A549 (cell line): Measurements from ENCODE around the gene PLEKHB1. TPM values are rescaled to one million over a fixed set of nuclear protein-coding genes. Genes with fewer than 3 reads are reported as not detected.

Experiments used
- ATAC-seq, 2 experiments: fragments of 200-7000 bp in 1 of 2; fragments of >200 bp in 1 of 2; cut with Nextera tagmentation in 1 of 2; cut with Tn5 transposase in 1 of 2; 3 replicates each; pipeline versions ENCODE4 v1.8.0 to v1.9.1; 2018 to 2020; ENCODE audit warnings: mild to moderate bottlenecking in 1 of 2, moderate library complexity in 1 of 2
- CTCF ChIA-PET: fragments of 300-600 bp; sonication (Branson Sonifier 250); formaldehyde crosslinking; extraction: SDS; loops from one replicate; lab custom pipeline; 2021; ENCODE audit warnings: antibody characterized with exemption, inconsistent platforms; lab: Yijun Ruan, JAX
- POLR2A ChIA-PET: fragments of 350-600 bp; formaldehyde crosslinking; extraction: SDS; loops from one replicate; lab custom pipeline; 2021; ENCODE audit warnings: antibody characterized with exemption, inconsistent platforms; lab: Yijun Ruan, JAX
- DNase-seq, 2 experiments: peaks; one replicate each; pipeline versions ENCODE4 v3.0.0 to v3.0.0-alpha.2; 2011 to 2016; ENCODE audit warnings: low read depth in 1 of 2, low spot score in 1 of 2
- FAIRE-seq: peaks from 2 replicates; lab custom pipeline; 2011; peaks lifted over from hg19 to GRCh38; lab: Jason Lieb, UNC
- H3K27ac ChIP-seq, 2 experiments: fragments of >200 bp; sonication (Bioruptor Twin); formaldehyde crosslinking; 3 replicates each; pipeline ENCODE4 v1.5.1; 2016 to 2017
- H3K4me1 ChIP-seq: fragments of >200 bp; sonication (Bioruptor Twin); formaldehyde crosslinking; 3 replicates; pipeline ENCODE4 v1.6.1; 2016
- H3K4me2 ChIP-seq: fragments of >200 bp; sonication (Bioruptor Twin); formaldehyde crosslinking; 3 replicates; pipeline ENCODE4 v1.6.1; 2016
- H3K4me3 ChIP-seq: fragments of >200 bp; sonication (Bioruptor Twin); formaldehyde crosslinking; 3 replicates; pipeline ENCODE4 v1.5.1; 2016
- H3K9me3 ChIP-seq: fragments of >200 bp; sonication (Bioruptor Twin); formaldehyde crosslinking; 3 replicates; pipeline ENCODE4 v1.6.1; 2016
- ATOH8 ChIP-seq: fragments of 250-450 bp; sonication (Bioruptor Pico); IDR thresholded peaks from 2 replicates; pipeline ENCODE4 v1.5.0; 2020; ENCODE audit warnings: low read depth, mild to moderate bottlenecking, moderate library complexity
- CBX2 ChIP-seq: fragments of 200-600 bp; sonication (generic); IDR thresholded peaks from 2 replicates; pipeline ENCODE4 v1.6.1; 2016; ENCODE audit warnings: low read depth, mild to moderate bottlenecking, borderline replicate concordance
- CEBPB ChIP-seq, 2 experiments: fragments of >200 bp in 1 of 2; sonication (Bioruptor Twin) in 1 of 2; formaldehyde crosslinking in 1 of 2; IDR thresholded peaks; 2 replicates each; pipeline ENCODE4 v1.6.1; 2012 to 2016
- CHD2 ChIP-seq: fragments of 150-350 bp; IDR thresholded peaks from 2 replicates; pipeline ENCODE4 v1.6.1; 2014; ENCODE audit warnings: low read length; ENCODE audit not compliant: partially characterized antibody
- E2F6 ChIP-seq: IDR thresholded peaks from 2 replicates; pipeline ENCODE4 v1.6.1; 2012; ENCODE audit warnings: low read depth, borderline replicate concordance
- EHF ChIP-seq: fragments of 250-450 bp; sonication (Bioruptor Pico); IDR thresholded peaks from 2 replicates; pipeline ENCODE4 v1.5.0; 2020; ENCODE audit warnings: mild to moderate bottlenecking
- EHMT2 ChIP-seq: fragments of 200-600 bp; sonication (generic); IDR thresholded peaks from 2 replicates; pipeline ENCODE4 v1.6.1; 2016; ENCODE audit warnings: antibody characterized with exemption, low read depth, mild to moderate bottlenecking, moderate library complexity
- ELK1 ChIP-seq: fragments of 150-350 bp; IDR thresholded peaks from 2 replicates; pipeline ENCODE4 v1.6.1; 2014; ENCODE audit warnings: low read depth, mild to moderate bottlenecking, low read length
- EP300 ChIP-seq, 2 experiments: fragments of >200 bp; sonication (Bioruptor Twin); formaldehyde crosslinking; IDR thresholded peaks; 2 replicates in 1 of 2; 3 replicates in 1 of 2; pipeline ENCODE4 v1.6.1; 2016 to 2017
- FOSL2 ChIP-seq, 2 experiments: fragments of 450-650 bp in 1 of 2; fragments of >200 bp in 1 of 2; sonication (Bioruptor Twin) in 1 of 2; formaldehyde crosslinking; IDR thresholded peaks; 2 replicates each; pipeline versions ENCODE4 v1.5.0 to v1.6.1; 2016 to 2020; ENCODE audit warnings: mild to moderate bottlenecking in 1 of 2, moderate library complexity in 1 of 2
- GATA3 ChIP-seq: IDR thresholded peaks from 2 replicates; pipeline ENCODE4 v1.6.1; 2012; ENCODE audit warnings: borderline replicate concordance
- HES2 ChIP-seq: fragments of >200 bp; sonication (Bioruptor Twin); formaldehyde crosslinking; IDR thresholded peaks from 2 replicates; pipeline ENCODE4 v1.6.1; 2016
- HOXB13 ChIP-seq: fragments of 250-450 bp; sonication (Bioruptor Pico); IDR thresholded peaks from 2 replicates; pipeline ENCODE4 v1.5.0; 2020; ENCODE audit warnings: low read depth, mild to moderate bottlenecking, moderate library complexity
- MAFK ChIP-seq: fragments of 450-650 bp; IDR thresholded peaks from 2 replicates; pipeline ENCODE4 v1.6.1; 2014; ENCODE audit not compliant: partially characterized antibody
- MAX ChIP-seq: IDR thresholded peaks from 2 replicates; pipeline ENCODE4 v1.6.1; 2012
- MYC ChIP-seq: IDR thresholded peaks from 2 replicates; pipeline ENCODE4 v1.6.1; 2012; ENCODE audit warnings: mild to moderate bottlenecking, inconsistent platforms, low read length, improper control_type of control experiment, borderline replicate concordance
- NFE2L2 ChIP-seq: fragments of 150-350 bp; conservative IDR thresholded peaks from 2 replicates; pipeline ENCODE4 v1.6.1; 2014; ENCODE audit warnings: low read length
- NPAS2 ChIP-seq: fragments of 250-450 bp; sonication (Bioruptor Pico); IDR thresholded peaks from 2 replicates; pipeline ENCODE4 v1.8.0; 2022; ENCODE audit warnings: mild to moderate bottlenecking, moderate library complexity, borderline replicate concordance
- POLR2AphosphoS2 ChIP-seq: conservative IDR thresholded peaks from 2 replicates; pipeline ENCODE4 v1.6.1; 2012; ENCODE audit warnings: low read length, improper control_type of control experiment, inconsistent platforms
- RARB ChIP-seq: fragments of 250-450 bp; sonication (Bioruptor Pico); IDR thresholded peaks from 2 replicates; pipeline ENCODE4 v1.8.0; 2021; ENCODE audit warnings: mild to moderate bottlenecking, moderate library complexity
- RCOR1 ChIP-seq: fragments of 150-350 bp; IDR thresholded peaks from 2 replicates; pipeline ENCODE4 v1.6.1; 2014; ENCODE audit warnings: antibody characterized with exemption, low read length, low read depth
- REST ChIP-seq: fragments of 200-600 bp; sonication (generic); IDR thresholded peaks from 2 replicates; pipeline ENCODE4 v1.6.1; 2016; ENCODE audit warnings: antibody characterized with exemption, mild to moderate bottlenecking, moderate library complexity
- RNF2 ChIP-seq: fragments of 200-600 bp; sonication (generic); IDR thresholded peaks from 2 replicates; pipeline ENCODE4 v1.6.1; 2016; ENCODE audit warnings: low read depth, mild to moderate bottlenecking, antibody characterized with exemption, moderate library complexity, borderline replicate concordance
- SMC3 ChIP-seq: fragments of >200 bp; sonication (Bioruptor Twin); formaldehyde crosslinking; IDR thresholded peaks from 3 replicates; pipeline ENCODE4 v1.6.1; 2018; ENCODE audit warnings: inconsistent platforms
- SREBF2 ChIP-seq: fragments of 450-650 bp; IDR thresholded peaks from 2 replicates; pipeline ENCODE4 v1.6.1; 2014; ENCODE audit warnings: mild to moderate bottlenecking, moderate library complexity
- TFCP2L1 ChIP-seq: fragments of 250-450 bp; sonication (Bioruptor Pico); IDR thresholded peaks from 2 replicates; pipeline ENCODE4 v1.5.0; 2021; ENCODE audit warnings: mild to moderate bottlenecking
- USF2 ChIP-seq: fragments of 450-650 bp; IDR thresholded peaks from 2 replicates; pipeline ENCODE4 v1.6.1; 2014; ENCODE audit warnings: antibody characterized with exemption
- ZFP36 ChIP-seq: fragments of 450-650 bp; IDR thresholded peaks from 2 replicates; pipeline ENCODE4 v1.6.1; 2014; ENCODE audit warnings: borderline replicate concordance; ENCODE audit not compliant: partially characterized antibody
- ZNF302 ChIP-seq: fragments of 250-450 bp; sonication (Bioruptor Pico); IDR thresholded peaks from 2 replicates; pipeline ENCODE4 v1.9.0; 2021; ENCODE audit warnings: inconsistent platforms, mild to moderate bottlenecking, moderate library complexity
- WGBS: methylation state at CpG from one replicate; pipeline ENCODE4 v1.1.6; 2017; ENCODE audit errors: missing lambda C conversion rate; 5-methylcytosine and 5-hydroxymethylcytosine counted together
- polyA plus RNA-seq, 4 experiments: library from polyadenylated mRNA; depleted of rRNA in 3 of 4; stranded (reverse); fragments of >200 nt; fragmentation: RNase III in 1 of 4; extraction: RNeasy Plus Mini Kit Qiagen cat#74134 plus additional on column Dnase treatment in 1 of 4; gene quantifications; 2 replicates in 3 of 4; 3 replicates in 1 of 4; pipeline ENCODE4 v1.2.3, GENCODE V29; 2011 to 2017

The PLEKHB1 gene
- polyA plus RNA-seq, 2 of the 4 experiments (the other 2 are of a cell fraction) = 0.97 to 1.1 TPM

GRCh38 chr11:73650400-73650799, 4.0 kb downstream of the PLEKHB1 start:
- H3K9me3 ChIP-seq = no peaks in the 10 kb centered on the region
- TF ChIP-seq E2F6 = no peak
- TF ChIP-seq CEBPB (IDR thresholded peaks at IDR 0.05) = no peak
- no peak for TF ChIP-seq SMC3
- no peak for TF ChIP-seq HES2
- no peak for TF ChIP-seq MAX
- no peak for TF ChIP-seq TFCP2L1 (CRISPR knock-in tag)
- no peak for TF ChIP-seq MYC
- no peak for TF ChIP-seq USF2
- TF ChIP-seq CHD2 = no peak
- no peak for TF ChIP-seq ELK1
- TF ChIP-seq MAFK = no peak
- no peak for TF ChIP-seq EHMT2
- no peak for TF ChIP-seq FOSL2 (IDR thresholded peaks at IDR 0.05)
- no peak for TF ChIP-seq FOSL2 (CRISPR knock-in tag; IDR thresholded peaks at IDR 0.05)
- no peak for TF ChIP-seq EHF
- POLR2A ChIA-PET = no interaction called here
- H3K4me3 ChIP-seq = no peak overlapping the region
- no peaks in the 10 kb centered on the region for H3K4me1 ChIP-seq
- no peak overlapping the region for H3K27ac ChIP-seq
- no peak for FAIRE-seq
- H3K4me2 ChIP-seq = no peak overlapping the region
- no peak for ATAC-seq
- 80% methylated on average over 14 of the region's 14 CpGs for WGBS
- CTCF ChIA-PET = interaction anchor here (0.9 to 8.7 kb wide), 3 partner anchors 11 to 170 kb away, joined by 3 to 81 read pairs (median 8); no protein-coding TSS in a partner anchor
- DNase-seq = no peak

- ChIA-PET POLR2A (no interaction called here), CTCF (interaction anchor here (1.8 to 8.7 kb wide), 2 partner anchors 10 to 25 kb away, joined by 8 to 81 read pairs; no protein-coding TSS in a partner anchor)
- no peak overlapping the region for H3K27ac ChIP-seq
- H3K4me1 ChIP-seq = no peaks in the 10 kb centered on the region
- no peak overlapping the region for H3K4me2 ChIP-seq
- WGBS = 80% methylated on average over 5 of the region's 5 CpGs
- TF ChIP-seq ZNF302 (CRISPR knock-in tag) = no peak
- TF ChIP-seq HOXB13 (CRISPR knock-in tag) = no peak
- no peak for TF ChIP-seq ZFP36
- no peak for TF ChIP-seq NPAS2 (CRISPR knock-in tag)
- TF ChIP-seq EHMT2 = no peak
- TF ChIP-seq EP300 (IDR thresholded peaks at IDR 0.05) = no peak
- no peak for TF ChIP-seq CBX2
- no peak for TF ChIP-seq GATA3
- no peak for TF ChIP-seq REST
- TF ChIP-seq RARB (CRISPR knock-in tag) = no peak
- TF ChIP-seq CEBPB (IDR thresholded peaks at IDR 0.05) = no peak
- no peak for TF ChIP-seq NFE2L2
- no peak for TF ChIP-seq ATOH8 (CRISPR knock-in tag)
- no peak for TF ChIP-seq RCOR1
- no peak for TF ChIP-seq POLR2AphosphoS2
- no peak for TF ChIP-seq SREBF2
- no peak for TF ChIP-seq RNF2
- FAIRE-seq (no peak), ATAC-seq (no peak), DNase-seq (no peak)
- no peaks in the 10 kb centered on the region for H3K9me3 ChIP-seq
- no peak overlapping the region for H3K4me3 ChIP-seq
Measured at GRCh38 chr11:73651252-73651651, 4.9 kb downstream of the PLEKHB1 start.
